Suprapubic skin (tissue), 4 donors: ENCODE results near the gene GARIN5A.

Experiments used
- EP300 ChIP-seq: sonication (generic); formaldehyde crosslinking; IDR thresholded peaks from one replicate; pipeline ENCODE4 v1.6.1; 2017; ENCODE audit warnings: antibody characterized with exemption
- POLR2AphosphoS5 ChIP-seq, 3 donors: sonication (generic); formaldehyde crosslinking; IDR thresholded peaks; one replicate each; pipeline ENCODE4 v1.6.1; 2017; ENCODE audit warnings: antibody characterized with exemption in 3 of 3
- TF ChIP-seq, protein P1 (sequence below), 2 donors: fragments of 200-600 bp in 1 of 2; fragments of 450-650 bp in 1 of 2; sonication (generic) in 1 of 2; IDR thresholded peaks; one replicate each; pipeline ENCODE4 v1.5.1; 2016 to 2019; ENCODE audit warnings: antibody characterized with exemption in 2 of 2, mild to moderate bottlenecking in 1 of 2, moderate library complexity in 1 of 2

GRCh38 chr19:50419580-50420035 is 57.0 kb downstream of the GARIN5A start:
- TF ChIP-seq, protein P1, sequence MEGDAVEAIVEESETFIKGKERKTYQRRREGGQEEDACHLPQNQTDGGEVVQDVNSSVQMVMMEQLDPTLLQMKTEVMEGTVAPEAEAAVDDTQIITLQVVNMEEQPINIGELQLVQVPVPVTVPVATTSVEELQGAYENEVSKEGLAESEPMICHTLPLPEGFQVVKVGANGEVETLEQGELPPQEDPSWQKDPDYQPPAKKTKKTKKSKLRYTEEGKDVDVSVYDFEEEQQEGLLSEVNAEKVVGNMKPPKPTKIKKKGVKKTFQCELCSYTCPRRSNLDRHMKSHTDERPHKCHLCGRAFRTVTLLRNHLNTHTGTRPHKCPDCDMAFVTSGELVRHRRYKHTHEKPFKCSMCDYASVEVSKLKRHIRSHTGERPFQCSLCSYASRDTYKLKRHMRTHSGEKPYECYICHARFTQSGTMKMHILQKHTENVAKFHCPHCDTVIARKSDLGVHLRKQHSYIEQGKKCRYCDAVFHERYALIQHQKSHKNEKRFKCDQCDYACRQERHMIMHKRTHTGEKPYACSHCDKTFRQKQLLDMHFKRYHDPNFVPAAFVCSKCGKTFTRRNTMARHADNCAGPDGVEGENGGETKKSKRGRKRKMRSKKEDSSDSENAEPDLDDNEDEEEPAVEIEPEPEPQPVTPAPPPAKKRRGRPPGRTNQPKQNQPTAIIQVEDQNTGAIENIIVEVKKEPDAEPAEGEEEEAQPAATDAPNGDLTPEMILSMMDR (IDR thresholded peaks at IDR 0.05): no peak
- TF ChIP-seq POLR2AphosphoS5 (IDR thresholded peaks at IDR 0.05) (no peak), EP300 (no peak)
